ENCODE measurements around the gene ABCC4.
"Not testable (repeated sequence)": the region's sequence is repeated elsewhere in the genome, so short reads cannot be mapped to it uniquely, and the experiment has no call there.

ABCC4 gene

DNA sequence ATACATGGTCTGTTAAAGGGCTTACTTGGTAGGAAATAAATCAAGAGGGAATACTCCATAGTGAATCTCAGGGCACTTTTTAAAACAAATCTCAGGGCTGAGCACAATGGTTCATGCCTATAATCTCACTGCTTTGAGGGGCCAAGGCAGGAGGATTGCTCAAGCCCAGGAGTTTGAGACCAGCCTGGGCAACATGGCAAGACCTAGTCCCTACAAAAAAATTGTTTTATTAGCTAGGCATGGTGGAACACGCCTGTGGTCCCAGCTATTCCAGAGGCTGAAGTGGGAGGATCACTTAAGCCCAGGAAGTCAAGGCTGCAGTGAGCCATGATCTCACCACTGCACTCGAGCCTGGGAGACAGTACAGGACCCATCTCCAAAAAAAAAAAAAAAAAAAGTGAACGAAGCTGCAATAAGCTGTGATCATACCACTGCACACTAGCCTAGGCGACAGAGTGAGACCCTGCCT lies 25.2 kb downstream of the ABCC4 start:
- Histone ChIP-seq H3K4me1 (ENCODE audit: control insufficient read depth, insufficient read depth, low read length) (no peaks in the 10 kb centered on the region), H3K9me3 (ENCODE audit: control insufficient read depth, low read length) (no peaks in the 10 kb centered on the region), H3K27ac (ENCODE audit: insufficient read depth, low read depth, low read length, poor library complexity, severe bottlenecking) (no peak overlapping the region), H3K4me3 (ENCODE audit: insufficient read depth, low read depth, low read length) (no peak overlapping the region), H3K36me3 (ENCODE audit: control insufficient read depth, insufficient read depth, low read length) (no peaks in the 10 kb centered on the region), H3K27me3 (ENCODE audit: control insufficient read depth, insufficient read depth, low read length, poor library complexity, severe bottlenecking) (no peaks in the 10 kb centered on the region)
- 86 to 95% methylated on average over 3 of the region's 4 CpGs for WGBS, 2 experiments

DNA sequence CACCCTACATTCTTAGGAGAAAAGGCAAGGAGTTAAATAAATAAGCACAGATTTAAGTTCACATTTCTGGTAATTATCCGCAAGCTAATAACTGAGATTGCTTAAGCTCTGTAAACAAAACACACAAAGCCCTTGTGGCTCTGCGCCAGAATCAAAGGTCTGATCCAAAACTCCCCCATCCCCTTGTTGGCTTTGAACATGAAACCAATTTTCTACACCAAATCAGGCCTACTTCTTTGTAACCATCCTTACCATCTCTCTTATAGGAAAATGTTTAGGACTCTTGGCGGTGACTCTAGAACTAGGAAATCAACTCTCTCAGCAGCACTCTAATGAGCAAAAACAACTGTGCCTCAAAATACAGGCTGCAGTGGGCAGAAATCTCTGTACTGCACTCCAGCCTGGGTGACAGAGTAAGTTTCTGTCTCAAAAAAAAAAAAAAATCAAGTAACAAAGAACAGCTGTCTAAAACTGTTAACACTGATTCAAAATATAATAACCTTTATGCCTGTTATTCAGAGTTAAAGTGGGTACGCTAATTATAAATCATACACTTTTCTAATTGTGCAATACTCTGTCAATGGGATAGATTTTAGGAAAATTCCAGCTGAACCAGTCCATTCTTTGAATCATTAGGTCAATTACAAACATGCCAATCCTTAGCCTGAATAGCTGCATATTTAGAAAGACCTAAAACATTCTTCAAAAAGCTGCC lies 25.8 kb downstream of the ABCC4 start:
- Histone ChIP-seq H3K4me1 (ENCODE audit: control insufficient read depth, insufficient read depth, low read length) (no peaks in the 10 kb centered on the region), H3K27ac (ENCODE audit: insufficient read depth, low read depth, low read length, poor library complexity, severe bottlenecking) (no peak overlapping the region), H3K27me3 (ENCODE audit: control insufficient read depth, insufficient read depth, low read length, poor library complexity, severe bottlenecking) (no peaks in the 10 kb centered on the region), H3K9me3 (ENCODE audit: control insufficient read depth, low read length) (no peaks in the 10 kb centered on the region), H3K4me3 (ENCODE audit: insufficient read depth, low read depth, low read length) (no peak overlapping the region), H3K36me3 (ENCODE audit: control insufficient read depth, insufficient read depth, low read length) (no peaks in the 10 kb centered on the region)
- WGBS, 2 experiments, result 88 to 94% methylated on average over 3 to 4 of the region's 4 CpGs

DNA sequence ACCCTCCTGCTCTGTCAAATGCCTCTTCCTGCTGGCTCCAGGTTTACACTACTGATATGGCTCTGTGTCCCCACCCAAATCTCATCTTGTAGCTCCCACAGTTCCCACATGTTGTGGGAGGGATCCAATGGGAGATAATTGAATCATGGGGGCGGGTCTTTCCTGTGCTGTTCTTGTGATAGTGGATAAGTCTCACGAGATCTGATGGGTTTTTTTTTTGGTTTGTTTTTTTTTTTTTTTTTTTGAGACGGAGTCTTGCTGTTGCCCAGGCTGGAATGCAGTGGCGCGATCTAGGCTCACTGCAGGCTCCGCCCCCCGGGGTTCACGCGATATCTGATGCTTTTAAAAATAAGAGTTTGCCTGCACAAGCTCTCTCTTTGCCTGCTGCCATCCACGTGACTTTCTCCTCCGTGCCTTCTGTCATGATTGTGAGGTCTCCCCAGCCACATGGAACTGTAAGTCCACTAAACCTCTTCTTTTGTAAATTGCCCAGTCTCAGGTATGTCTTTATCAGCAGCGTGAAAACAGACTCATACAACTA lies 27.6 kb downstream of the ABCC4 start:
- 92 to 94% methylated on average over 11 of the region's 12 CpGs for WGBS, 2 experiments
- H3K4me3 ChIP-seq (ENCODE audit: insufficient read depth, low read depth, low read length); H3K27ac ChIP-seq (ENCODE audit: insufficient read depth, low read depth, low read length, poor library complexity, severe bottlenecking): not testable (repeated sequence)

GRCh38 chr13:95272076-95272475 lies 29.2 kb downstream of the ABCC4 start:
- not testable (repeated sequence) for H3K9me3 ChIP-seq (ENCODE audit: control insufficient read depth, low read length); H3K4me3 ChIP-seq (ENCODE audit: insufficient read depth, low read depth, low read length); H3K36me3 ChIP-seq (ENCODE audit: control insufficient read depth, insufficient read depth, low read length); H3K27ac ChIP-seq (ENCODE audit: insufficient read depth, low read depth, low read length, poor library complexity, severe bottlenecking); H3K4me1 ChIP-seq (ENCODE audit: control insufficient read depth, insufficient read depth, low read length); H3K27me3 ChIP-seq (ENCODE audit: control insufficient read depth, insufficient read depth, low read length, poor library complexity, severe bottlenecking)
- WGBS, 2 experiments, result 88% methylated on average over 6 to 7 of the region's 7 CpGs

More for the DNA sequence above, 27.6 kb downstream of the ABCC4 start:
- H3K36me3 ChIP-seq (ENCODE audit: control insufficient read depth, insufficient read depth, low read length); H3K27me3 ChIP-seq (ENCODE audit: control insufficient read depth, insufficient read depth, low read length, poor library complexity, severe bottlenecking); H3K4me1 ChIP-seq (ENCODE audit: control insufficient read depth, insufficient read depth, low read length); H3K9me3 ChIP-seq (ENCODE audit: control insufficient read depth, low read length): not testable (repeated sequence)

DNA sequence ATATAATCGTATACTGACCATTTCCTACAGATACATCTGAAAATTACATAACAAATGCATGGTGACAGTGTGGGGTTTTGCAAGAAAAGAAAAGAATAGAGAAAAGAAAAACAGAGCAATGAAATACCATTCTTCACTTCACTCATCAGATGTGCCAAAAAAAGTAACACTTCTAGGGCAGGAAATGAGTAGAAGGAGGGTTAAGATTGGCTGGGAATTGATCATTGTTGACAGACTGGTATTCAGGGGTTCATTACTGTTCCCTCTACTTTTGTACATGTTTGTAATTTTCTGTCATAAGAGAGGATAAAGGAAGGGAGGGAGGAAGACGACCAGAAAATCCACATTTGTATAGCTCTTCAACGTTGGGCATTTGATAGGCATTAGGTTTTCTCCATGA lies 31.5 kb downstream of the ABCC4 start:
- Histone ChIP-seq H3K4me1 (ENCODE audit: control insufficient read depth, insufficient read depth, low read length) (no peaks in the 10 kb centered on the region), H3K36me3 (ENCODE audit: control insufficient read depth, insufficient read depth, low read length) (no peaks in the 10 kb centered on the region), H3K27ac (ENCODE audit: insufficient read depth, low read depth, low read length, poor library complexity, severe bottlenecking) (no peak overlapping the region), H3K27me3 (ENCODE audit: control insufficient read depth, insufficient read depth, low read length, poor library complexity, severe bottlenecking) (no peaks in the 10 kb centered on the region), H3K9me3 (ENCODE audit: control insufficient read depth, low read length) (no peaks in the 10 kb centered on the region), H3K4me3 (ENCODE audit: insufficient read depth, low read depth, low read length) (no peak overlapping the region)
- 88 to 93% methylated on average over 2 to 3 of the region's 3 CpGs for WGBS, 2 experiments

DNA sequence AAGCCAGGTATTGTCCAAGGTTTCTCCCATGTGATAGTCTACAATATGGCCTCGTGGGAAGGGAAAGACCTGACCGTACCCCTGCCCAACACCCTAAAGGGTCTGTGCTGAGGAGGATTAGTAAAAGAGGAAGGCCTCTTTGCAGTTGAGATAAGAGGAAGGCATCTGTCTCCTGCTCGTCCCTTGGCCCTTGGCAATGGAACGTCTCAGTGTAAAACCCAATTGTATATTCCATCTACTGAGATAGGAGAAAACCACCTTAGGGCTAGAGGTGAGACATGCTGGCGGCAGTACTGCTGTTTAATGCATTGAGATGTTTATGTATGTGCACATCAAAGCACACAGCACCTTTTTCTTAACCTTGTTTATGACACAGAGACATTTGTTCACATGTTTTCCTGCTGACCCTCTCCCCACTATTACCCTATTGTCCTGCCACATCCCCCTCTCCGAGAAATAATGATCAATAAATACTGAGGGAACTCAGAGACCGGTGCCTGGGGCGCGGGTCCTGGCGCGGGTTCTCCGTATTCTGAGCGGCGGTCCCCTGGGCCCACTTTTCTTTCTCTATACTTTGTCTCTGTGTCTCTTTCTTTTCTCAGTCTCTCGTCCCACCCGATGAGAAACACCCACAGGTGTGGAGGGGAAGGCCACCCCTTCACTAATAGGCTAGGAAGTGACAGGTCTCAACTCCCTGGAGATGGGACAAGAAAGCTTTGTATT lies 32.7 kb downstream of the ABCC4 start:
- WGBS, 2 experiments, result 90 to 95% methylated on average over 15 to 16 of the region's 16 CpGs
- H3K27me3 ChIP-seq (ENCODE audit: control insufficient read depth, insufficient read depth, low read length, poor library complexity, severe bottlenecking); H3K4me1 ChIP-seq (ENCODE audit: control insufficient read depth, insufficient read depth, low read length); H3K36me3 ChIP-seq (ENCODE audit: control insufficient read depth, insufficient read depth, low read length); H3K4me3 ChIP-seq (ENCODE audit: insufficient read depth, low read depth, low read length); H3K9me3 ChIP-seq (ENCODE audit: control insufficient read depth, low read length); H3K27ac ChIP-seq (ENCODE audit: insufficient read depth, low read depth, low read length, poor library complexity, severe bottlenecking): not testable (repeated sequence)

GRCh38 chr13:95267662-95268342 lies 33.4 kb downstream of the ABCC4 start:
- Histone ChIP-seq H3K4me1 (ENCODE audit: control insufficient read depth, insufficient read depth, low read length) (no peaks in the 10 kb centered on the region), H3K27me3 (ENCODE audit: control insufficient read depth, insufficient read depth, low read length, poor library complexity, severe bottlenecking) (no peaks in the 10 kb centered on the region), H3K4me3 (ENCODE audit: insufficient read depth, low read depth, low read length) (no peak overlapping the region), H3K9me3 (ENCODE audit: control insufficient read depth, low read length) (no peaks in the 10 kb centered on the region), H3K27ac (ENCODE audit: insufficient read depth, low read depth, low read length, poor library complexity, severe bottlenecking) (no peak overlapping the region), H3K36me3 (ENCODE audit: control insufficient read depth, insufficient read depth, low read length) (no peaks in the 10 kb centered on the region)
- 91 to 93% methylated on average over 6 of the region's 6 CpGs for WGBS, 2 experiments

DNA sequence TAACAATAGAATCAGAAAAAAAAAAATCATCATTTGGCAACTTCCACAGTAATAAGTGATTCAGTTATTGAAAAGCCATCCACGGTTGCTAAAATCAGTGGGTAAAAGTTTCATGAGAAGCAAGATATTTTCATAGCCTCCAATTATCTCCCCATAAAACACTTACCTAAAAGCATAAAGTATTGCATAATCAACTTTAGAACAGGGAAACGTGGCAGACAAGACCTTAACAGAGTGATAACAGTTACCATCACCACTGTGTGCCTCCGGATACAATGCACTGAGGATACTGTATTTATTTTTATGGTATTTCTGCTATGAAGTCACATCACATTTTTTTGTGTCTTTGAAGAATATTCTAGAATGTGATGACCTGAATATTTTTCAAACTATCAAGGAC lies 37.0 kb downstream of the ABCC4 start:
- H3K27me3 ChIP-seq (ENCODE audit: control insufficient read depth, insufficient read depth, low read length, poor library complexity, severe bottlenecking), result no peaks in the 10 kb centered on the region
- H3K4me3 ChIP-seq (ENCODE audit: insufficient read depth, low read depth, low read length), result no peak overlapping the region
- WGBS, 2 experiments, result 92 to 96% methylated on average over 3 of the region's 3 CpGs
- H3K4me1 ChIP-seq (ENCODE audit: control insufficient read depth, insufficient read depth, low read length), result no peaks in the 10 kb centered on the region
- H3K27ac ChIP-seq (ENCODE audit: insufficient read depth, low read depth, low read length, poor library complexity, severe bottlenecking), result no peak overlapping the region
- H3K36me3 ChIP-seq (ENCODE audit: control insufficient read depth, insufficient read depth, low read length), result no peaks in the 10 kb centered on the region
- H3K9me3 ChIP-seq (ENCODE audit: control insufficient read depth, low read length), result no peaks in the 10 kb centered on the region

DNA sequence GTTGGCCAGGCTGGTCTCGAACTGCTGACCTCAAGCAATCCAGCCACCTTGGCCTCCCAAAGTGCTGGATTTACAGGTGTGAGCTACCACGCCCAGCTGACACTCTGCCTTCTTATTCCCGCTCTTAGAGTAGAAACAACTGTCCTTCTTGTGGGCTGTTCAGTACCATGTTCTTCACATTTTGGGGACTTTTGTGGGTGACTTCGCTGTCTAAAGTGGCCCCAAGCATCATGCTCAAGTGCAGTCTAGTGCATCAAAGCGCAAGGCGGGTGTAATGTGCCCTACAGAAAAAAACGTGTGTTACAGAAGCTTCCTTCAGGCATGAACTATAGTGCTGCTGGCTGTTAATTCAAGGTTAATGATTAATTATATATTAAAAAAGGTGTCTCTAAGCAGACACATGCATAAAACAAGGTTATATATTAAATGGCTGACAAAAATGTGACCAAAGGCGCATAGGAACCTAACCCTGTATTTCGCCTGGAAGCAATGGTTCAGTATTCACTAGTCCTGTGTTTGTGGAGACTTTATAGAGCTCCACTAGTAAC lies 38.3 kb downstream of the ABCC4 start:
- 97% methylated on average over 9 of the region's 9 CpGs for WGBS, 2 experiments
- H3K27me3 ChIP-seq (ENCODE audit: control insufficient read depth, insufficient read depth, low read length, poor library complexity, severe bottlenecking), result no peaks in the 10 kb centered on the region
- no peaks in the 10 kb centered on the region for H3K4me1 ChIP-seq (ENCODE audit: control insufficient read depth, insufficient read depth, low read length)

GRCh38 chr13:95261956-95262355 lies 39.3 kb downstream of the ABCC4 start:
- Histone ChIP-seq H3K27ac (ENCODE audit: insufficient read depth, low read depth, low read length, poor library complexity, severe bottlenecking) (no peak overlapping the region), H3K27me3 (ENCODE audit: control insufficient read depth, insufficient read depth, low read length, poor library complexity, severe bottlenecking) (no peaks in the 10 kb centered on the region), H3K36me3 (ENCODE audit: control insufficient read depth, insufficient read depth, low read length) (no peaks in the 10 kb centered on the region), H3K4me1 (ENCODE audit: control insufficient read depth, insufficient read depth, low read length) (no peaks in the 10 kb centered on the region), H3K4me3 (ENCODE audit: insufficient read depth, low read depth, low read length) (no peak overlapping the region), H3K9me3 (ENCODE audit: control insufficient read depth, low read length) (no peaks in the 10 kb centered on the region)
- 71 to 72% methylated on average over 3 of the region's 3 CpGs for WGBS, 2 experiments

More for the DNA sequence above, 38.3 kb downstream of the ABCC4 start:
- Histone ChIP-seq H3K4me3 (ENCODE audit: insufficient read depth, low read depth, low read length) (no peak overlapping the region), H3K36me3 (ENCODE audit: control insufficient read depth, insufficient read depth, low read length) (no peaks in the 10 kb centered on the region), H3K27ac (ENCODE audit: insufficient read depth, low read depth, low read length, poor library complexity, severe bottlenecking) (no peak overlapping the region), H3K9me3 (ENCODE audit: control insufficient read depth, low read length) (no peaks in the 10 kb centered on the region)

All from ectodermal cell (in vitro differentiated cells).